GM21447 (cell line): ENCODE measurements around the gene ICA1.
A peak's percentile ranks its signal among the peaks of the same experiment; 100 is the strongest.
"Not testable (repeated sequence)": the region's sequence is repeated elsewhere in the genome, so short reads cannot be mapped to it uniquely, and the experiment has no call there.

ENCODE experiments used
- ATAC-seq: cut with Tn5 transposase; IDR thresholded peaks from one replicate; pipeline ENCODE4 v1.9.1; 2021; ENCODE audit not compliant: unreplicated experiment

ICA1 gene

DNA sequence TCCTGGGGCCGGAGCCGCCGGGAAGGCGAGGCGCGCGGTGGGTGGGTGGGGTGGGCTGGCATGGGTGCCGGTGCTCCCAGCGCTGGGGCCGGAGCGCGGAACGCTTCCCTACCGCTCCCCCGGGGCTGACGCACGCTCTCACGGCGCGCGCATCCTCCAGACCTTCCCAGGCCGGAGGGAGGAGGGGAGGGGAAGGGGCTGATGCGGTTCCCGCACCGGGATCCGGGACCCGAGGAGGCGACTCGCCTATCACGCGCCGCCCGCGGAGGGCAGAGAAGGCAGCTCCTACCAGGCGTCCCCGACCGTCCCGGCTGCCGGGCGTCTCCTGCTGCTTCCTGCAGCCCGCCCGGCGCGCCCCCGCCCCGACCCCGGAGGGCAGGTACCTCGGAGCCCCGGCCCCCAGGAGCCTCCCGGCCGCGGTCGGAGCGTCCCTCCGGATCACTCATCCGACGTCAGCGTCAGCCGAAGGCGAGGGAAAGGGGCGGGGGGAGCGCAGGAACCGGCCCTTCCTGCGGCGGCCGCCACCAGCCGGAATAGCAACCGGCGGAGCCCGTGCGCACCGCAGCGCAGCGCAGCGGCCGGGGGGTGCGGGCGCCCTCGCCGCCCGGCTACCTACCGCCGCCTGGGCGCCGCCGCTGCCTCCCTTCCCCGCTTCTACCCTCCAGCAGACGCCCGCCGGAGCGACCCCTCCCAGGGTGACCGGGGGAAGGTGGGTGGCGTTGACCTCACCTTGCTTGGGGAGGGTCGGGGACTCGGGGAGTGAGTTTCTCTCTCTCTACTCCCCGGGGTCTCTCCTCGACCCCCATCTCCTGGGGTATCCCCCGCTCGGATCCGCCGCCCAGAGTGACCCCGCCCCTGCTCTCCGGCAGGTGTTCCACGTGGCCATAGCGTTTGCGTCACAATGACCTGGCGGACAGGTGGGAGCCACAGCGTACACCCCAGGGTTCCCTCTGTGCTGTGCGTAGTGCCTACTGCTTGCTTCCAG lies at the start of gene ICA1:
Gene ICA1, minus strand, starts transcription at position 457 of the 985 bp plus-strand sequence. CDS start 26,241 bp downstream, outside the sequence.
- no peak for ATAC-seq

DNA sequence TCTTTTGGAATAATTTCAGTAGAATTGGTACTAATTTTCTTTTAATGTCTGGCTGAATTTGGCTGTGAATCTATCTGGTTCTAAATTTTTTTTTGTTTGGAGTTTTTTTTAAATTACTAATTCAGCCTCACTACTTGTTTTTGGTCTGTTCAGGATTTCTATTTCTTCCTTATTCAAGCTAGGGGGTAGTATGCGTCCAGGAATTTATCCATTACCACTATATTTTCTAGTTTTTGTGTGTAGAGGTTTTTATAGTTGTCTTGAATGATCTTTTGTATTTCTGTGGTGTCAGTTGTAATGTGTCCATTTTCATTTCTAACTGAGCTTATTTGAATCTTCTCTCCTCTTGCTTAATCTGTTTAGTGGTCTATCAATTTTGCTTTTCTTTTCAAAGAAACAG lies 48.9 kb upstream of the ICA1 start:
- ATAC-seq, result no peak

DNA sequence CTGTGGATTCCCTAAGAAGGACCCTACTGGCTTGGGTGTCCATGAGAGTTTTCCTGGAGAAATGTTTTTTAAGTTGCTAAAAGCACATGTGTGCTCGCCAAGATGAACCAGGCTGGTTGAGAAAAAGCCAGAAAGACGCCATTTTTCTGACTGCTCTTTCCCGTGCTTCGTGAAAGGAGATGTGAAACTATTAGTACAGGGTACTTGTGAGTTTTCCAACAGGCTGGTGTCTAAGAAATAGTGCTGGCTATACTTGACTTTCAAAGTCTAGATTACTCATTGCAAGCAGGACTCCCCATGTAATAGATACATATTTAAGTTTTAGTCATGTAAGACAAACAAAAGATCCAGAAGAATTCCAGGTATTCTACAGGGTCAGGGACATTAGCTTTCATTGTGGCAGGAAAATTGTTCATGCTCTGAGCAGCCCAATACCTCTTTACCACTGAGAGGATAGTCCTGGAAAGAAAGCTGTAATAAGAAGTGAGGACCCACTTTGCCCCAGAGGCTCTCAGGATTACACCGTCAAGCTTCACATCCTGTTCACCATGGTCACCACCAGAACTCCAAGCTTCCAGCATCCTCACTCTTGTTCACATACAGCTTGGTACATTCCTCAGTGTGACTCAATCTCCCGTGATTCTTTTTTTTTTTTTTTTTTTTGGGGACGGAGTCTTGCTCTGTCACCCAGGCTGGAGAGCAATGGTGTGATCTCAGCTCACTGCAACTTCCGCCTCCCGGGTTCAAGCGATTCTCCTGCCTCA lies 43.8 kb upstream of the ICA1 start:
- no peak for ATAC-seq

DNA sequence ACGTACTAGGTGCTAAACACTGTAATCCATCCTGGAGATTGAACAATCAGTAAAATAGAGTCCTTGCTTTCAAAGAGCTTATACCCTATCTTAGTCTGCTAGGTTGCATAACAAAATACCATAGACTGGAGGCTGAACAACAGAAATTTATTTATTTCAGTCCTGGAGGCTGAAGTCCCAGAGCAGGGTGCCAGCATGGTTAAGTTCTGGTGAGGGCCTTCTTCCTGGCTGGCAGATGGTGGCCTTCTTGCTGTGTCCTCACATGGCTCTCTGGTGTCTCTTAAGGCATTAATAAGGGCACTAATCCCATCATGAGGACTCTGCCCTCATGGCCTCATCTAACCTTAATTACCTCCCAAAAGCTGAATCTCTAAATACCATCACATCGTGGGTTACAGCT lies 43.1 kb upstream of the ICA1 start:
- no peak for ATAC-seq

DNA sequence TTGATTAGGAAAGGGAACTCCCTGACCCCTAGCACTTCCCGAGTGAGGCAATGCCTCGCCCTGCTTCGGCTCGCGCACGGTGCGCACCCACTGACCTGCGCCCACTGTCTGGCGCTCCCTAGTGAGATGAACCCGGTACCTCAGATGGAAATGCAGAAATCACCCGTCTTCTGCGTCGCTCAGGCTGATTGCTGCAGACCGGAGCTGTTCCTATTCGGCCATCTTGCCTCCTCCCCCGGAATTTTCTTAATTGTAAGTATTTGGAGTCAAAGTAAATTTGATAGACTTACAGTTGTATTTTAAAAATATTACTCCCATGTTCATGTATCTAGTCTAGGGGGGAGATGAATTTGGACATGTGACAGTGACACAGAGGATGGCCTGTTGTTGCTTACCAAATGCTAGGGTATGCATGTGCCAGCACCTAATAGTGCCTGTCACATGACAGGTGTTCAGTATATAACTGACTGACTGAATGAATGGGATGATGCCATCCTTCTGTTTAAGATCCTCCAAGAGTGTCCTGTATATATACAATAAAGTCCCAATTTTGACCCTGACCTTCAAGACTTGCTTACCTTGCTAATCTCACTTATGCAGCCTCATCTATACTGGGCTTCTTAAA lies 42.0 kb upstream of the ICA1 start:
- no peak for ATAC-seq

DNA sequence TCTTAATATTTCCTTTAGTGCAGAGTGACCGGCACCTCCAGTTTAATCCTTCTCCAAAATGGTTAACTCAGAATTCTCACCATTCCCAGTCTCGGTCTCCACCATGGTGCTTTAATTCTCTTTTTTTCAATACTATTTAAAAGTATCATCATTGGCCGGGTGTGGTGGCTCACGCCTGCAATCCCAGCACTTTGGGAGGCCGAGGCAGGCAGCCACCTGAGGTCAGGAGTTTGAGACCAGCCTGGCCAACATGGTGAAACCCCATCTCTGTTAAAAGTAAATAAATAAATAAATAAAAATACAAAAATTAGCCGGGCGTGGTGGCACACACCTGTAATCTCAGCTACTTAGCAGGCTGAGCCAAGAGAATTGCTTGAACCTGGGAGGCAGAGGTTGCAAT lies 35.1 kb upstream of the ICA1 start:
- ATAC-seq, result not testable (repeated sequence)

DNA sequence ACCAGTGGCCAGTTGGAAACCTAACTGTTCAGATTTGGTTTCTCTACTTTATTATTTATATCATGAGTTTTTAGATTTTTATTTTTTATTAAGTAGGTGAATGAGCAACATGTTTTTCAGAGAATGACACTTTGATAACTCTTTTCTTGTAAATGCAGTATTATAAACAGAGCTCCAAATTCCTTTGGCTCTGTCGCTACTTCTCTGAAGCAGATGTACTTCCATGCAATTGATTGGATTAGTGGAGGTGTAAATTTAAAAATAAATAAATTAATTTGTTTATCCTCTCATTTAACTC lies 34.3 kb upstream of the ICA1 start:
- no peak for ATAC-seq

DNA sequence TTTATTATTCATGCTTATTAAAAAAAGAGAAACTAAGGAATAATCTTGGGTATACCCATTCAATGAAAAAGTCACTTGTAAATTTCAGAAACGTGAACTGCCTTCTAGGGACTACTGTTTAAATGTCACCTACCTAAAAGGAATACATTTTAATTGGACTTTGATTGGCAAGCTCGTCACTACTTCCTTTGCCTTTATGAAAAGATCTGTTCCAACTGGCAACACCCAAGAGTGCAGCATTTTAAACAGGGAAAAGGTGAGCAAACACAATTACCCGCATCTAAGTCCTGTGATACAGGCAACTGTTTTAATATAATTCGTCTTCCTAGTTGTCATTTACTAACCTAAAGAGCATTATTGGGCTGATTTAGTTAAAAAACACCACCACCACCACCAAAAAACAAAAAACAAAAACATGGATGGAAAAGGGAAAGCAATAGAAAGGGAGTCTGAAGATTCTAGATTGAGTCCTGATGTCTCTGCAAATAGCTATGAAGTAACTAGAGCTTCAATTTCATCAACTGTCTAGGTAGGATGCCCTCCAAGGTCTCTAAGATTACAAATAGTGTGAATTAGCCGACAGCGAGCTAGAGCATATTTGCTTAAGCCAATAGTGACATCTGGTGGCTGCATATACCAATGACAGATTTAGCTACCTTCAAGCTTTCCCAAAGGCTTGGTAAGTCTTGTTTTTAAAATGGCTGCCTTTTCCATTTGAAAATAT lies 33.8 kb upstream of the ICA1 start:
- ATAC-seq, result peak; percentile 99

DNA sequence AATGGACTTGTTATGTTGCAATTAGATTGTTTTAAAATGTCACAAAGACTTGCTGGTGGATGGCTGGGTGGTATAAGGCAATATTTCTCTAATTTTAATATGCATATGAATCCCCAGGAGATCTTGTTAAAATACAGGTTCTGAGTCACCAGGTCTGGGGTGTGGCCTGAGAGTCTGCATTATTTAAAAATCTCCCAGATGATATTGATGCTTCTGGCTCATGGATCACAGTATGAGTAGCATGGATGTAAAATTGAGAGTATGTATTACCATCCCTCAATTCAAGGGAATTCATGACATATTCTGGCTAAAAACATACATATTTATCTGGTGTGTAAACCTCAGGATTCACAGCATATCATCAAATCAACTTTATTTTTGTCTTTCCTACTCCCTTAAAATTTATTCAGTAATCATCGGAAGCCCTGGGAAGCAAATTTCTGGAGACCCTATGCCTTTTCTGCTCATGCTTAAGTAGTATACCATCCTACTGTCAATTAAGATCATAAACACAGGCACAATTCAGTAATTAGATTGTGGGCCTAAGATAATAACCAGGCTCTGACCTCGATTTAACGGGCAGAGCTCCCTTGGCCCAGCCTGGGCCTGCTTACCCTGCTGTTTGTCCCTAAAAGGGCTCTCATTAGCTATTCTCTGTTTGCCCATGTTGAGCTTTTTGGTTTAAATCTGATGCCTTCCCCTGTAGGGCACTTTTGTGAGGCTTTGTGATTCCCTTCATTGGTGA lies 29.6 kb upstream of the ICA1 start:
- no peak for ATAC-seq

DNA sequence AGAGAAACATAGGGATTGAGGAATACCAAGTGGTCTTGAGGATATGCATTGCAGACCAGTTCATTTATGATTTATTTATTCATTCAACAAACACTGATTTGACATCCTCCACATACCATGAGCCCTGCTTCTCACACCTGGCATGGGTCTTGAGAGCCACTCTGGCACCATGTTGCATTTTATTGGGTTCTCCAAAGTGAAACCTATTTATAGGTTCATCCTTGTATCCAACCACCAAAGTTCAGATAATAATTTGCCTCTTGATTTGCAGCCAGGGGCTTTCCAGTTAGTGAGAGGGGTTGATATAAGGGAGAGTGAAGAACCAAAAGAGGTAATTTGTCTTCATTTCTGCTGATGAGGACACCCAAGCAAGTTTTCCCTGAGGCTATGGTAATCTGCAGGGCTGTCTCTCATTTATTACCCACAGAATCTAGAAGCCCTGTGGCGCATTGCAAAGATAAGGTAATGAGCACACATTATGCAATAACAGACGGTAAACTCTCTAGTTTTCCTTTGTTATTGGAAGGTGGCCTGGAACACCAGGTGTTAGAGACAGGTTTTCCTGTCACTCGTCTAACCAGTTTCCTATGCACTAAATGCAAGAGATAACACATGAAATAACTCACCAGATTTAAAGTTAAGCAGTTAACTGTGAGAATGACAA lies 28.8 kb upstream of the ICA1 start:
- no peak for ATAC-seq

DNA sequence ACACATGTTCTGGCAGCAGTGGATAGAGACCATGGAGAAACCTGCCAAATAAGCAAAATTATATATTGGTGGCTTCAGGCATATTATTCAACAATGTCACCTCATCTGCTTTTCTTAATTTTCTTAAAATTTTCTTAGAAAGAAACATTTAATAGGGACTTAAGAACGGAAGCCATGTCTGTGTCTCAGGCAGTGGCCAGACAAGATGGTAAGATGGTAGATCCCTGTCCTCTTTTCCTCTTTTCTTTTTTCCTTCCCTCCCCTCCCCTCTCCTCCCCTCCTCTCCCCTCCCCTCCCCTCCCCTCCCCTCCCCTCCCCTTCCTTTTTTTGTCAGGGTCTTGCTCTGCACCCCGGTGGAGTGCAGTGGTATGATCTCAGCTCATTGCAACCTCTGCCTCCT lies 24.2 kb upstream of the ICA1 start:
- no peak for ATAC-seq

DNA sequence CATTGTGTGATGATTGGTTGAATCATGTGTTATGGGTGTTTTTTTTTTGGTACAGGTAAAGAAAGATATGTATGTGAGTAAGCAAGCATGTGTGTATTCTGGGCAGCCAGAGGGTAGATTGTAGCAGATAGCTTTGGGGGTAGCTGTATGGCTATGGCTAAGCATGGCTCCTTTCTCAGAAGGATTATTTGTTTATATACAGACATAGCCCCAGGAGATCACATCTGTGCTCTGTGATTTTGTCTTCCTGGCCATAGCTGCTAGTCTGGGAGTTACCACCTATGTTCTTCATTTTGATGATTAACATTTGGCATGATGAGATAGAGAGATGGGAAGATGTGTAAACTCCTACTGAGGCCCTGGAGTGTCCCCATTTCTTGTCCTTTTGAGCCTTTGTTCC lies 23.2 kb upstream of the ICA1 start:
- no peak for ATAC-seq

DNA sequence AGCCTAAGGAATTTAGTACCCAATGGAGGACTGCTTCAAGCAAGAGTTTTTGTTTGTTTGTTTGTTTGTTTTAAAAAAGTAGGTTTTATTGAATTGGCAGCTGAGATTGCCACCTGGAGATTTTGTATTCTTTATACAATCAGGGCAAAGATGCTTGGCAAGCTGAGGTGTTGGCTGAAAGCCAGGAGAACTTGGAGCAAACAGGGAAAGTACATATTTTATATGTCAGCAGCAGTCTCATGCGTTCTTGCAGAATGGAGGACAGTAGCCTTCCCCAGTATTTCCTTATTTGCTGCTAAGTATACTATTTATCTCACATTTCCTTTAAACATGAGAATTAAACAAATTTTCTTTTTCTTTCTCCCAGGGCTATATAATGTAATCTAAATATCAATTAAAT lies 22.6 kb upstream of the ICA1 start:
- no peak for ATAC-seq

DNA sequence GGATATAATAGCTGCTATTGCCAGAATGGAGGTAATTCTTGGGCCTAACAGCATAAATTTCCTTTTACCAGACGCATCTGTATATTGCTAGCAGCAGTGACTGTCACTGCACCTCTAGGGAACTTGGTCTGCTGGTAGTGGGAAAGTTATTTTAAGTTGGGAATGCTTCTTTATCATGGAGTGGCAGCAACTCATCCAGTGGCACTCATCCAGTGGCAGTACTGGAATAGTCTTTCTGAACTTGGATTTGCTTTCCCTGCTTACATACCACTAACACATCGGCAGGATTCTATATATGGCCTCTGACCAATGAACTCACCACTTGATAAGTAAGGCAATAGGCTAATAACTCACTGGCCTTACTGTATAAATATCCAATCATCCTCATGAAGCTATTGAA lies 22.0 kb upstream of the ICA1 start:
- no peak for ATAC-seq

DNA sequence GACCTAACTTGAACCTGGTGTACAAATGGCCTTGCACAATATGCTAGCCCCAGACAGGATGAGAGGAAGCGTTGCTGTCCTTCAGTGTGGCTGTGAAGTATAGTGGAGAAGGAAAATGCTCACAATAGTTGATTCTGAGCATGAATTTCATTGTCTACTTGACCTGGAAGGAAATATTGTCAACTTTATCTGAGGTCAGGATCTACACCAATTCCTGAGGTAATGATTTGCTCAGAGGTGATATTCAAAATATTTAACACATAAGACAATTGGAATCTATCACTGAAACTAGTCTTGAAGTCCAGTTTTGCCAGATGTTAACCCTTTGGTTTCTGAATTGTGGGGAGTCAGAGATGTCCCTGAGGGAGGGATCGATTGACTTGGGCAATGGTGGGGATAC lies 20.9 kb upstream of the ICA1 start:
- ATAC-seq, result no peak

DNA sequence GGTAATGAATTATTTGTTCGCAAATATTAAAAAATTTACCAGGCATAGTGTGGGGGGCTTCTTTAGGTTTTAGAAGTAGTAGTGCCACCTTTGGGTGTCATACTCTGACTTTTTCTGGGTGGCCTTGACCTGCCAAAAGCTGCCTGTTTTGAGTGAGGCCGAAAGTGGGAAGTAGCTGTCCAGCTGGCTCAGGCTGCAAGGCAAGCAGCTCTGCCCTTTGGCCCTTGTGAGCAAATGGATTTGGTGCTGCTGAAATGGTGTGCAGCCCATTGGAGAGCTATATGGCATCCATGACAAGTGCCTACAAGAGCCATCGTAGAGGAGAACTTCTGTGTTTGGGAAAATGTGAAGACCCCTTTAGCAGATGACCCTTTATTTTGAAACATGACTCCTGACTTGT lies 20.2 kb upstream of the ICA1 start:
- ATAC-seq, result no peak

DNA sequence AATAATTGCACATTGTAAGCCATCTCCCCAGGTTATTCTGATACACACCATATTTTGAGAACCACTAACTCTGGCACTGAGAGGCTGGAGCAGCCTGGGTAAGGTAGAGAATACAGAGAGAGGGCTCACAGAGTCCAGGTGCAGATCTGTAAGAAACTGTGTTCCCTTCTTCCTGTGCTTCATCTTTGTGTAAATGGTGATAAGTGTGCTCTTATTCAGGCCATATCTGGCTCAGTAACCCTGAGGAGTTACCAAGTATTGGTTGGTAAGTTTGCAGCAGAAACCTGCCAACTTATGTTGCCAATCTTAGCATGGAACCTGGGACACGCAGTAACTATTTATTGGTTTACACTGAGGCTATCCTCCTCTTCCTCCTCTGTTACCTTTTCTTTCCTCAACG lies 16.2 kb upstream of the ICA1 start:
- no peak for ATAC-seq

DNA sequence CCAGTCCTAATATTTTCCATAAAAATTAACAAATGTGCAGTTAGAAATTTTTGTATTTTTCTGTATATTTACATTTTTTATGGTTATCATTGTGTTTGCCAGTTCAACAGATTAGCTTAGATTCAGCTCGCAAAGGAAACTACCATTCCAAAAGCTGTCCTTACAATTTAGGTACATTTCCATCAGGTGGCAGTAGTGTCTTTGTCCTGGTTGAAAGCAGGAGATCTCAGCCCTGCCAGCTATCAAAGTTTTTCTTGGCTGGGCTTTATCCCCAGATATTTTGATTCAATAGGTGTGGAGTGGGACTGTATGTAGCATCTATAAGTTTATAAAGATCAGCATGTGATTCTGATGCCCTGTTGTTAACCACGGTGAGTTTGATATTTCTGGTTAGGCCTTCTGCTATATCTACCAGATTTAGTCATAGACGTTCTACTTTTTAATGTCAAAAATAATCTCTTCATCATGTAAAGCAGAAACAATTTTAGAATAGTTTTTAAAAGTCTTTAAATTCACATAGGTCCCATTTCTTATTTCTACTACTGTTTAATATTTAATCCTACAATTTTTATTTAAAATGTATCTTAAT lies 15.5 kb upstream of the ICA1 start:
- no peak for ATAC-seq

DNA sequence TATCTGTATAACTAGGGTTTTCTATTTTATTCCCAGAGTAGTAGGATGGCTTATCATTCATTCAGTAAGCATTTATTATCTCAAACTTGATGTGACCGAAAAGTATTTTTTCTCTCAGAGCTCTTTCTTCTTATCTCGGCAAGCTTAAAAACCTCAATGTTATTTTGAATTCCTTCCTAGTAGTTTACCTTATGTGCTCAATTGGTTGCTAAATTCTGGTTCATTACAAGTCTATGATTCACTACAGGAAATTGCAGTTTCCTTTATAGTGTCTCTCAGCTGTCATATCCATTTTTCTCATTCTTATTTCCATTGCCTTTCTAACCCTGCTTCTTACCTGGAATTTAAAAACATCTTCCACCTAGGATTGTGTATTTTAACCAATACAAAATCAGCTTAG lies 12.6 kb upstream of the ICA1 start:
- no peak for ATAC-seq

DNA sequence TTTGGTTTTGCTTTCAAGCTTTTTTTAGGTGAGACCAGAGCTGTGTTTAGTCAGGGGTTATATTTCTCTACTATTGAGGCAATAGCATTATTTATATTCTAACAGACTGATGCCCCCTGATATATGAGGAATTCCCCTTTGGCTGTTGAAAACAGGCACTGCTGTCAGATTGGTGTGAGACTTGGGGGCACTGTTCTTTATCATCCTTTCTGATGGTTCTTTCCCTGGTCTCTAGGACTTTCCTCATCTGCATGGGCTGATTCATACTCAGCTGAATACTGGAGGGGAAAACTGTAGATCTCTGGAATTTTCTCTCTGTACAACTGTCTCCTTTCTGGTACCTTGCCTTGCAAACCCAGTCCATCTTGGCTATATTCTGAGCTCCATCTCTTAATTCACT lies 10.0 kb upstream of the ICA1 start:
- ATAC-seq, result no peak
